Measurements from ENCODE around the gene GLIS1. TPM values are rescaled to one million over a fixed set of nuclear protein-coding genes. Genes with fewer than 3 reads are reported as not detected.

Gene GLIS1
- polyA plus RNA-seq, 1 donor from 2014 or later: not detected

- no peaks in the 10 kb centered on the region for H3K79me2 ChIP-seq (replicated peaks; ENCODE audit: insufficient read depth, low read length)
- no peaks in the 10 kb centered on the region for H4K20me1 ChIP-seq (ENCODE audit: insufficient read depth)
- H3K4me2 ChIP-seq (ENCODE audit: low read length): no peak overlapping the region
- no peak overlapping the region for H2AFZ ChIP-seq (ENCODE audit: low read depth, low read length)
- no peaks in the 10 kb centered on the region for H3K36me3 ChIP-seq (ENCODE audit: insufficient read depth, low read length)
- H3K4me3 ChIP-seq (ENCODE audit: low read length): no peak overlapping the region
- no peaks in the 10 kb centered on the region for H3K9me2 ChIP-seq (ENCODE audit: insufficient read depth, low read length)
- H3K27me3 ChIP-seq (ENCODE audit: insufficient read depth, low read depth, low read length): no peaks in the 10 kb centered on the region
- TF ChIP-seq CTCF (IDR thresholded peaks at IDR 0.05; ENCODE audit: poor library complexity, severe bottlenecking) (no peak), MXI1 (conservative IDR thresholded peaks at IDR 0.05; ENCODE audit: poor library complexity, severe bottlenecking) (no peak), TAF1 (IDR thresholded peaks at IDR 0.05; ENCODE audit: low read depth) (no peak), EP300 (conservative IDR thresholded peaks at IDR 0.05; ENCODE audit: poor library complexity, severe bottlenecking) (no peak), SMC3 (conservative IDR thresholded peaks at IDR 0.05; ENCODE audit: poor library complexity) (no peak), EZH2 (IDR thresholded peaks at IDR 0.05; ENCODE audit: borderline replicate concordance, insufficient read depth, low read length, poor library complexity, severe bottlenecking) (no peak), RAD21 (conservative IDR thresholded peaks at IDR 0.05) (no peak), REST (IDR thresholded peaks at IDR 0.05; ENCODE audit: borderline replicate concordance) (no peak), POLR2AphosphoS5 (IDR thresholded peaks at IDR 0.05) (no peak)
- H3K9ac ChIP-seq (ENCODE audit: low read length): no peak overlapping the region
- H3F3A ChIP-seq (ENCODE audit: insufficient read depth, low read length, poor library complexity, severe bottlenecking): no peaks in the 10 kb centered on the region
- H3K27ac ChIP-seq (ENCODE audit: low read length): no peak overlapping the region
- no peaks in the 10 kb centered on the region for H3K9me3 ChIP-seq (ENCODE audit: low read length)
Observed at GRCh38 chr1:53554592-53555305, 184.2 kb downstream of the GLIS1 start.

DNA sequence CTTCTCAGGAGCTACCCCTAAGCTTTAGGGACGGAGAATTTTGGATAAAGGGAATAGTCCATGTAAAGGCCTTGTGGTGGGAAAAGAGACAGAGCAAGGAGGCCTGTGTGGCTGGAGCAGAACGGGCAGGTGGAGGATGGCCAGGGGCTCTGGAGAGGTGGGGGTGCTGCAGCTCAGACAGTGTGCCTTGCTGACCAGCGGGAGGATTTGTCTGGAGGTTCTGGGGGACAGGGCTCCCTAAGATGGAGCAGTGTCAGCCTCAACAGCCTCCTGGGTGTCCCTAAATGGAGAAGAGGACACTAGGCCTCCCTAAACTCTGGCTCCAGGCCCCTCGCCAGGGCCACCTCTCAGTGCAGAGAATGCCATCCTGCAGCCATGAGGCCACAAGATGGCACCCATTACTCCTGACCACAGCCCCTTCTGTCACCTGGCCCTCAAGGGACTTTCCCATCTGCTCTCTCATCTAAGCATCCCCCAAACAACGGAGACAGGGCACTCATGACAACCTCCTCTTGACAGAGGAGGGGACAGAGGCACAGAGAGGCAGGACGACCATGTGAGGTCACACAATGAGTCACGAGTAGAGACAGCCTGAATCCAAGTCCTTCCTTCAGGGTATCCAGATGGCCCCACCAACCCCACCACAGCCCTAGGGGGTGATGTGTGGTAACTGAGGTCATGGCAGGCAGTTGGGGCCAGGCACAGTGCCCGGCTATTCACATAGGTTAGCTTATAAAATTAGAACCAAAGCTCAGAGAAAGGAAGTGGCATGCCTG, 185.0 kb downstream of the GLIS1 start:
- no peaks in the 10 kb centered on the region for H3K27me3 ChIP-seq (ENCODE audit: insufficient read depth, low read depth, low read length)
- H3K27ac ChIP-seq (ENCODE audit: low read length): no peak overlapping the region
- no peak overlapping the region for H3K9ac ChIP-seq (ENCODE audit: low read length)
- H3F3A ChIP-seq (ENCODE audit: insufficient read depth, low read length, poor library complexity, severe bottlenecking): no peaks in the 10 kb centered on the region
- H3K9me2 ChIP-seq (ENCODE audit: insufficient read depth, low read length): no peaks in the 10 kb centered on the region
- no peaks in the 10 kb centered on the region for H3K79me2 ChIP-seq (replicated peaks; ENCODE audit: insufficient read depth, low read length)
- no peaks in the 10 kb centered on the region for H3K36me3 ChIP-seq (ENCODE audit: insufficient read depth, low read length)
- no peak for TF ChIP-seq POLR2AphosphoS5 (IDR thresholded peaks at IDR 0.05)
- TF ChIP-seq REST (IDR thresholded peaks at IDR 0.05; ENCODE audit: borderline replicate concordance): no peak
- TF ChIP-seq TAF1 (IDR thresholded peaks at IDR 0.05; ENCODE audit: low read depth): no peak
- no peak for TF ChIP-seq MXI1 (conservative IDR thresholded peaks at IDR 0.05; ENCODE audit: poor library complexity, severe bottlenecking)
- no peak for TF ChIP-seq SMC3 (conservative IDR thresholded peaks at IDR 0.05; ENCODE audit: poor library complexity)
- TF ChIP-seq EZH2 (IDR thresholded peaks at IDR 0.05; ENCODE audit: borderline replicate concordance, insufficient read depth, low read length, poor library complexity, severe bottlenecking): no peak
- no peak for TF ChIP-seq CTCF (IDR thresholded peaks at IDR 0.05; ENCODE audit: poor library complexity, severe bottlenecking)
- no peak for TF ChIP-seq RAD21 (conservative IDR thresholded peaks at IDR 0.05)
- no peak for TF ChIP-seq EP300 (conservative IDR thresholded peaks at IDR 0.05; ENCODE audit: poor library complexity, severe bottlenecking)
- H3K4me2 ChIP-seq (ENCODE audit: low read length): no peak overlapping the region
- H4K20me1 ChIP-seq (ENCODE audit: insufficient read depth): no peaks in the 10 kb centered on the region
- no peaks in the 10 kb centered on the region for H3K9me3 ChIP-seq (ENCODE audit: low read length)
- H3K4me3 ChIP-seq (ENCODE audit: low read length): no peak overlapping the region
- H2AFZ ChIP-seq (ENCODE audit: low read depth, low read length): no peak overlapping the region

All from neural cell (in vitro differentiated cells).